Heart right ventricle (tissue), 16 donors: ENCODE measurements around the gene OR52N4. TPM values are rescaled to one million over a fixed set of nuclear protein-coding genes. Genes with fewer than 3 reads are reported as not detected.

Source experiments
- ATAC-seq, 8 donors: fragments of 200-7000 bp; cut with Tn5 transposase; one replicate each; pipeline ENCODE4 v1.9.1; 2020; ENCODE audit warnings: mild to moderate bottlenecking in 8 of 8, moderate library complexity in 8 of 8, moderate number of reproducible peaks in 1 of 8
- DNase-seq, 2 donors: peaks; one replicate each; pipeline ENCODE4 v3.0.0-alpha.2; 2020
- H3K27ac ChIP-seq, 10 donors: fragments of 200-600 bp; sonication (generic) in 2 of 10; one replicate each; pipeline versions ENCODE4 v1.5.0 to v1.8.0; 2020 to 2022; ENCODE audit warnings: mild to moderate bottlenecking in 3 of 10
- H3K27me3 ChIP-seq, 7 donors: fragments of 200-600 bp; one replicate each; pipeline ENCODE4 v1.8.0; 2021 to 2022; ENCODE audit warnings: mild to moderate bottlenecking in 2 of 7
- H3K36me3 ChIP-seq, 9 donors: fragments of 200-600 bp; sonication (generic) in 1 of 9; one replicate each; pipeline versions ENCODE4 v1.5.0 to v1.8.0; 2020 to 2022; ENCODE audit warnings: mild to moderate bottlenecking in 2 of 9
- H3K4me1 ChIP-seq, 9 donors: fragments of 200-600 bp; sonication (generic) in 1 of 9; one replicate each; pipeline versions ENCODE4 v1.5.0 to v1.8.0; 2020 to 2022; ENCODE audit warnings: mild to moderate bottlenecking in 4 of 9
- H3K4me3 ChIP-seq, 10 donors: fragments of 200-600 bp; sonication (generic) in 2 of 10; one replicate each; pipeline versions ENCODE4 v1.5.0 to v1.8.0; 2020 to 2022; ENCODE audit warnings: mild to moderate bottlenecking in 7 of 10, moderate library complexity in 2 of 10
- H3K9me3 ChIP-seq, 11 donors: fragments of 200-600 bp in 10 of 11; sonication (generic) in 2 of 11; one replicate each; pipeline versions ENCODE4 v1.5.0 to v1.8.0; 2013 to 2022; ENCODE audit warnings: mild to moderate bottlenecking in 2 of 11, control low read depth in 1 of 11, moderate library complexity in 1 of 11
- CTCF ChIP-seq, 9 donors: fragments of 200-600 bp; sonication (generic) in 2 of 9; IDR thresholded peaks; one replicate each; pipeline versions ENCODE4 v1.5.0 to v1.8.0; 2021 to 2022; ENCODE audit warnings: antibody characterized with exemption in 9 of 9, mild to moderate bottlenecking in 5 of 9, moderate library complexity in 1 of 9
- WGBS, 2 donors: extraction: QIAGEN DNeasy Blood & Tissue Kit; methylation state at CpG; one replicate each; pipeline ENCODE4 v1.1.7; 2013; ENCODE audit warnings: inconsistent platforms in 1 of 2; 5-methylcytosine and 5-hydroxymethylcytosine counted together
- intact Hi-C, 10 donors: fragments of 100-400 bp; cut with DNase I; formaldehyde crosslinking; loops; one replicate each; pipeline versions ENCODE4 v1.11.1 to v1.14.2; 2022
- polyA plus RNA-seq, 2 donors: library from polyadenylated mRNA; stranded (reverse); fragments of 200-250 nt; gene quantifications; one replicate each; pipeline ENCODE4 v1.2.3, GENCODE V29; 2013
- total RNA-seq, 10 donors: library from RNA; stranded (reverse); fragmentation: NEBNext Ultra II Directional in 3 of 10; extraction: Animal tissue kit (Norgen Biotek cat#: 25700) in 3 of 10; gene quantifications; one replicate each; pipeline versions ENCODE4 v1.2.1 to v1.2.4, GENCODE V29; 2021 to 2023
- donor health status: Arrhythmogenic right ventricular cardiomyopathy.
- donor health status: ischemic (EF 13 %, LVEDD 7.1; RV severe dilation, severe dysfunction).
- donor health status: healthy with polysubstance abuse.
- donor health status: DM: no; HTN: yes; CAD: no.
- donor health status: DM: no; HTN: no; CAD: no.
- donor health status: ischemic (EF 25% LVEDD 6.9; RV normal size, moderate dysfunction).
- donor health status: ischemic (EF 25% LVEDD 5.7; RV mildly dilated, moderate dysfunction).
- donor health status: healthy.
- donor health status: DM: yes; HTN: yes; CAD: no.
- donor health status: Ischemic cardiomyopathy.
- donor health status: ischemic (EF 35%, LVEDD 5.7; RV mildly dilated, moderate dysfunction).
- donor health status: nonischemic (EF 11% LVEDD 7.7; RV severe dilation, severe dysfunction).
- donor health status: DM: yes; HTN: yes; CAD: no.
- donor health status: PGD.
- donor health status: ischemic (EF 29% LVEDD 5.4; RV normal size, mild dysfunction).
- donor health status: nonischemic (EF 23%, LVEDD 6.1; RV moderate dilation, normal function).

Gene OR52N4
- total and polyA plus RNA-seq, 12 donors, result 0.32 TPM; not detected in 11

- DNase-seq (no peak), ATAC-seq (no peak)
- no peak overlapping the region for H3K4me3 ChIP-seq
- intact Hi-C loops, result no loop called here
- H3K27ac ChIP-seq, result no peak overlapping the region
- H3K36me3 ChIP-seq, result no peaks in the 10 kb centered on the region
- peaks cover 0 to 12% (median 0%) of the 10 kb centered on the region in 11 donors for H3K9me3 ChIP-seq
- WGBS, 2 donors, result 95 to 96% methylated on average over 3 of the region's 3 CpGs
- no peaks in the 10 kb centered on the region for H3K27me3 ChIP-seq
- no peak for TF ChIP-seq CTCF (IDR thresholded peaks at IDR 0.05)
- no peaks in the 10 kb centered on the region for H3K4me1 ChIP-seq
These were observed 34.1 kb upstream of the OR52N4 start for GRCh38 chr11:5719703-5720495.

- no peak for ATAC-seq
- intact Hi-C loops, result no loop called here
- no peak for TF ChIP-seq CTCF (IDR thresholded peaks at IDR 0.05)
These were observed 31.4 kb upstream of the OR52N4 start for GRCh38 chr11:5722622-5723021.

GRCh38 chr11:5726351-5726750 lies 27.7 kb upstream of the OR52N4 start:
- ATAC-seq (no peak), DNase-seq (no peak)
- Histone ChIP-seq H3K27me3 (no peaks in the 10 kb centered on the region), H3K4me1 (no peaks in the 10 kb centered on the region), H3K36me3 (no peaks in the 10 kb centered on the region), H3K9me3 (no peaks in the 10 kb centered on the region), H3K4me3 (no peak overlapping the region), H3K27ac (no peak overlapping the region)
- 93 to 100% methylated on average over 1 of the region's 1 CpG for WGBS, 2 donors
- intact Hi-C loops, result loop anchor here in 1 of 10 donors (2.0 kb wide), 1 partner anchor 40 kb away; no protein-coding TSS in a partner anchor
- TF ChIP-seq CTCF (IDR thresholded peaks at IDR 0.05), result no peak

More at GRCh38 chr11:5722622-5723021, 31.4 kb upstream of the OR52N4 start:
- no peak overlapping the region for H3K4me3 ChIP-seq
- H3K36me3 ChIP-seq, result no peaks in the 10 kb centered on the region
- no peaks in the 10 kb centered on the region for H3K27me3 ChIP-seq
- H3K9me3 ChIP-seq, result no peaks in the 10 kb centered on the region
- no peak overlapping the region for H3K27ac ChIP-seq
- no peaks in the 10 kb centered on the region for H3K4me1 ChIP-seq
- 65 to 72% methylated on average over 2 of the region's 2 CpGs for WGBS, 2 donors
- no peak for DNase-seq

GRCh38 chr11:5727691-5728090 lies 26.4 kb upstream of the OR52N4 start:
- no peaks in the 10 kb centered on the region for H3K4me1 ChIP-seq
- no peaks in the 10 kb centered on the region for H3K27me3 ChIP-seq
- intact Hi-C loops, result loop anchor here in 1 of 10 donors (2.0 kb wide), 1 partner anchor 39 kb away; no protein-coding TSS in a partner anchor
- WGBS, 2 donors, result 87 to 94% methylated on average over 1 of the region's 1 CpG
- no peak for DNase-seq
- H3K9me3 ChIP-seq, result no peaks in the 10 kb centered on the region
- H3K4me3 ChIP-seq, result no peak overlapping the region
- TF ChIP-seq CTCF (IDR thresholded peaks at IDR 0.05), result no peak
- no peak overlapping the region for H3K27ac ChIP-seq
- ATAC-seq, result no peak
- H3K36me3 ChIP-seq, result no peaks in the 10 kb centered on the region
